SH-SY5Y (cell line): ENCODE measurements around the gene FCN3.

Experiments
- GATA2 ChIP-seq: IDR thresholded peaks from 2 replicates; pipeline ENCODE4 v1.6.1; 2011; ENCODE audit warnings: mild to moderate bottlenecking, low read depth, low read length
- GATA3 ChIP-seq: IDR thresholded peaks from 2 replicates; pipeline ENCODE4 v1.6.1; 2011; ENCODE audit warnings: low read depth, mild to moderate bottlenecking, low read length, moderate library complexity

Gene FCN3

GRCh38 chr1:27392096-27392777 lies 17.6 kb upstream of the FCN3 start, which contains the start of gene GPR3:
TSS of gene GPR3 (plus strand) at chr1:27392622. CDS start at chr1:27393799, 1,177 bp downstream.
- TF ChIP-seq GATA2 (no peak), GATA3 (no peak)

- TF ChIP-seq GATA2, result no peak
- no peak for TF ChIP-seq GATA3
These were observed 17.0 kb upstream of the FCN3 start for GRCh38 chr1:27391511-27392095.

- no peak for TF ChIP-seq GATA2
- TF ChIP-seq GATA3, result no peak
These were observed 13.8 kb upstream of the FCN3 start for GRCh38 chr1:27388337-27389005.

- TF ChIP-seq GATA3 (no peak), GATA2 (no peak)
These were observed 9.0 kb upstream of the FCN3 start for GRCh38 chr1:27383661-27384060.

DNA sequence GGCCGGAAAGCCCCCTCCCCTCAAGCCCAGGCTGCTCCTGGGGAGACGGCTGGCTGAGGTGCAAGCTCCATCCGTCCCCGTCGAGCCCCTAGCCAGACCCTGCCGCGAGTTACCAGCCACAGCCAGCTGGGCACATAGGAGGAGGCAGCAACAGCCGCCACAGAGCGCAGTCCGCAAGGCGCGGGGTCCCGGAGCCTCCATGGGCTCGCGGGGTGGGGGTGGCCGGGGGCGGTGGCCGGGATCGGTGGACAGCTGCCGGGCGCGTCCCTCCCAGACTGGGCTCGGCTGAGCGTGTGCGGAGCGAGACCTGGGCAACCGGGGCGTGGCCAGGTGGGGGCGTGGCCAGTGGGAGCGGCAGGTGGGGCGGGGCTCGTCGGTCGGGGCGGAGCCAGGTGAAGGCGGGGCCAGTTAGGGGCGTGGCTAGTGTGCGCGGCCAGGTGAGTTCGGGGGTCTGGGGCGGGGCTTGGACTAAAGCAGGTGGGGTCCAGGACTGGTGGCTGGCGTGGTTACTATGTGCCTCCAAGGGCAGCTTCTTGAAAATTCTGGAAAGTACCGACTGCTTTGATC lies 8.5 kb upstream of the FCN3 start, which contains the start of gene CD164L2:
CD164L2 (minus strand) TSS at position 295 of the 567 bp plus-strand sequence; CDS start at position 201, 94 bp downstream.
- no peak for TF ChIP-seq GATA2
- TF ChIP-seq GATA3, result no peak

- TF ChIP-seq GATA3 (no peak), GATA2 (no peak)
These were observed 7.5 kb upstream of the FCN3 start for GRCh38 chr1:27381969-27382762.

DNA sequence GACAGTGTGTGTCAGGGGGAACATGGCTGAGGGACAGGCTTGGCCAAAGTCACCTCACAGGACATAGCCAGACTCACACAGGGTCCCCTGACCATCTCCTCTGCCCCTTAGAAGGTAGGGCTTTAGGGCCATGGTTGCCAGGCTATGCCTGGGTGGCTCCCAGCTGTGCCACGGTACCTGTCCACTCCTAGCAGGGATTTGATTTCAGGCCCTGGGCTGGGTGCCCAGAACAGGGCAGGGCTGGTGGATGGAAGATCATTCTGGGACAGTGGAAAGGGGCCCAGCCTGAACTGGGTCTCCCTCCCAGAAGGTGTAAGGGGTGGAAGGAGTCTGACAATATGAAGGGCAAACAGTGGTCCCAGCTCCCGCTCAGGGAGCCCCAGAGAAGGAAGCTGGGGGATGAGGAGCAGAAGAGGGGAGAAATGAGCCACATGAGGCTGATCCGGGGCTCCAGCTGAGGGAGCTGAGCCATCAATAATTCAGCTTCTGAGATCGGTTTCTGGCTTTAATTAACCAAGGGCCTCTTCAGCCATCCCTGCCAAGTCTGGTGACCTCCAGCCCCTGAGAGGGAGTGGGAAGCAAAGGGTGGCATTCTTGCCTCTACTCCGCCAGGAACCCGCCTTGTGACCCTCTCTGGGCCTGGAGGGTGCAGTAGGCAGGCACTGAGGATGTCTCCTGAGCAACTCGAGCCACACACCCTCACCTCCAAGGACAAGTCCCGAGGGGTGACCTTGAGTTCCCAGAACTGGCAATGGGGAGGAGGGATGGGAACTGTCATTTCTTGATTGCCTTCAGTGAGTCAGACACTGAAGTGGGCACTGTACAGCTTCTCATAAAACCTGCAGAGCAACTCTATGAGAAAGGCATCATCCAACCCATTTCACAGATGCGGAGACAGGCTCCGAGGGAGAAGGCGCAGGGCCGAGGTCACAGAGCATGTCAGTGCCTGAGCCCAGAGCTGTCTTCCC lies 6.4 kb upstream of the FCN3 start:
- no peak for TF ChIP-seq GATA2
- no peak for TF ChIP-seq GATA3

GRCh38 chr1:27380224-27380623 lies 5.6 kb upstream of the FCN3 start:
- TF ChIP-seq GATA3 (no peak), GATA2 (no peak)

DNA sequence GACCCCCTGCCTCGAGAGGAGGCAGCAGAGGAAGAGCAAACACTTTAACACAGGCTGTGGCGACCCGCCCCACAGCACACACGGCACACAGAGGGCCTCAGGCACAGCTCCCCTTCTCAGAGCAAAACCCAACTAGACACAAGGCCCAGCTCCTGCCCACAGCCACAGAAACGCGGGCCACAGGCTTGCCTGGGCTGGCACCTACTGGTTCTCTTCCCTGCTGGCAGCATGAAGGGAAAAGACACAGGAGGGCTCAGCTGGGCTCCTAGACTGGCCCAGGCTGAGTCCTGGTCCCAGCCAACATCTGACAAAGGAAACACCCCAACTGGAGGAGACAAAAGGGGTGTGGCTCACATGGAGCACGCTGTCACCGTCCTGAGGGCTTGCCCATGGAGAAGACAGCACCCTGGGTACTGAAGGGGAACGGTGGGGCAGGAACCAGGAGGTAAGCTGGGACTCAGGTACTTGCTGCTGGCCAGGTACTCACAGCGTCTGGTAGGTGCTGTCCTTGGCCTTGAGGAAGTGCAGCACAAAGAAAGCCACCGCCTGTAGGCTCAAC lies 5.0 kb upstream of the FCN3 start:
- TF ChIP-seq GATA3 (no peak), GATA2 (no peak)

GRCh38 chr1:27377760-27378495 lies 3.3 kb upstream of the FCN3 start:
- TF ChIP-seq GATA2, result no peak
- TF ChIP-seq GATA3, result no peak

DNA sequence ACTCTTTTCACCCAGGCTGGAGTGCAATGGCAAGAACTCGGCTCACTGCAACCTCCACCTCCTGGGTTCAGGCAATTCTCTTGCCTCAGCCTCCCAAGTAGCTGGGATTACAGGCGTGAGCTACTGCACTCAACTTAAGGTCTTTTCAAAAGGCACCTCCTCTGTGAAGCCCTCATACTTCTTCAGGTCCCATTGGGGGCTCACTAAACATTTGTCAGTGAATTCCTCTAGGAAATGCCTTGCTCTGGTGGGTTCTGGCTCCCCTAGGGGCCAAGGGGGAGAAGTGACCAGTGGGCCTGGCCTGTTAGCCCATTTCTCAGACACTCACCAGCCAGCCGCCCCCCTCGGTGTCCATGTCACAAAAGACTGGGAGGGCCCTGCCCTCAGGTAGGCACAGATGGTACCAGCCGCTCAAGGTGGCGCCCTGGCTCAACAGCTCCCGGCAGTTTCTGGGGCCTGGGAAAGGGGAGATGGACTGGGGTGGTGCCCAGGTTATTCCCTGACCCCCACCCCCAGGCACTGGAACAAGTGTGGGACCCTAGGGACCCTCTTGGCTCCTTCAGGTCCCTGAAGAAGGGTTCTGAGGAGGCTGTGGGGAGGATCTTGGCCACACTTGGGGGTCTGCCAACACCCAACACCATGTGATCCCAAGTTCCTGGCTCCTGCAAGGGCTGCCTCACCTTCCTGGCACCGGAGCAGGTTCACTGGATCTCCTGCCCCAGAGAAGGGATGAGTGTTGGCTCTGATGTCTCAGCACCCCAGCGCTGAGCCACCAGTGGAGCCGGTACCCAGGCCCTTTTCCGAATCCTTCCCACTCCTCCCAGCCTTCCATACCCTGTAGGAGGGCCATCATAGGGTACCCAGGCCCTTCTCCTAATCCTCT lies 1.6 kb downstream of the FCN3 start:
- no peak for TF ChIP-seq GATA3
- no peak for TF ChIP-seq GATA2
